Fibroblast of peridontal ligament (primary cell): ENCODE data around the gene RNF187.

Experiments used
- DNase-seq: peaks from one replicate; pipeline ENCODE4 v3.0.0-alpha.2; 2010; ENCODE audit errors: extremely low read depth

The RNF187 gene

DNA sequence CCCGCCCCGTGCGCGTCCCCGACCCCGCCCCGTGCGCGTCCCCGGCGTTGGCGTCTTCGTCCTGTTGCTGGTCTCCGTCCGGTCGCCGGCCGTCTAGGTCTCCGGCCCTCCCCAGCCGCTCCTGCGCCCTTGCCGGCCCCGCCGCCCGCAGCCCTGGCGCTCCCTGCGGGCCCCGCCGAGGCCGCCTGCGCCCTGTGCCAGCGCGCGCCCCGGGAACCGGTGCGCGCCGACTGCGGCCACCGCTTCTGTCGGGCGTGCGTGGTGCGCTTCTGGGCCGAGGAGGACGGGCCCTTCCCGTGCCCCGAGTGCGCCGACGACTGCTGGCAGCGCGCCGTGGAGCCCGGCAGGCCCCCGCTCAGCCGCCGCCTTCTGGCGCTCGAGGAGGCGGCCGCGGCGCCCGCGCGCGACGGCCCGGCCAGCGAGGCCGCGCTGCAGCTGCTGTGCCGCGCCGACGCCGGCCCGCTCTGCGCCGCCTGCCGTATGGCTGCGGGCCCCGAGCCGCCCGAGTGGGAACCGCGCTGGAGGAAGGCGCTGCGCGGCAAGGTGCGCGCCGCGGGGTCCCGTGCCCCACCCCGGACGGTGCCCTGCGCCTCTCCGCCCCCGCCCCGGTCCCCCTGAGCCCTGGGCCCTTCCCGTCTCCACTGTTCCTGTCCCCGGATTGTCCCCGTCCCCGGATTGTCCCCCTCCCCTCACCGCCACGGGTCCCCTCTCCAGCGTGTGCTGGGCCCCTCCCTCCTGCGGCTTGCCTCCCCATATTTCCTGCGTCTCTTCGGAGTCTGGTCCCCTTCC lies at the start of gene RNF187:
TSS of gene RNF187 (plus strand) at position 47 of the 789 bp plus-strand sequence.
- DNase-seq = peak; percentile 20

DNA sequence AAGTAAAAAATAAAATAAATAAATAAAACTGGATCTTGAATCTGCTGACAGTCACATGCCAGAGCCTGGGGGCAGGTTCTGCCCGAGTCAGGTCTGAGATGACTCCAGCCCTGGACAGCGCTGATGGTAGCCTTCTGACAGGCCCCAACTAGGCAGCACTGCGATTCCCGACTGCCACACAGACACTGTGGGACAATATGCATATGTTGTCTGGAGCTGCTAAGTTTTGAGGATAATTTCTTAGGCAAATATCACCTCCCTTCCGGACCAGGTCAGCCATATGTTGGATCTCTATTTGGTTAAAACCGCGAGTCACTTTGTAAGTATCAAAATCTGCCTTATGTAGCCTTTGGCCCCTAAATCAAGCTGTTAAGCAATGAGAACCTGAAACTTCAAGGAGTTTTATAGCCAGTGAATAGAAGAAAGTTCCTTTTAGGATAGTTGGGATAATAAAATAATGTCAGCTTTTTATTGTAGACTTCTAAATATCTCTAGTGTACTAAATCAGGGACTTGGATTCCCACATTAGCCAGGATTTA lies 49.7 kb upstream of the RNF187 start:
- DNase-seq = no peak

DNA sequence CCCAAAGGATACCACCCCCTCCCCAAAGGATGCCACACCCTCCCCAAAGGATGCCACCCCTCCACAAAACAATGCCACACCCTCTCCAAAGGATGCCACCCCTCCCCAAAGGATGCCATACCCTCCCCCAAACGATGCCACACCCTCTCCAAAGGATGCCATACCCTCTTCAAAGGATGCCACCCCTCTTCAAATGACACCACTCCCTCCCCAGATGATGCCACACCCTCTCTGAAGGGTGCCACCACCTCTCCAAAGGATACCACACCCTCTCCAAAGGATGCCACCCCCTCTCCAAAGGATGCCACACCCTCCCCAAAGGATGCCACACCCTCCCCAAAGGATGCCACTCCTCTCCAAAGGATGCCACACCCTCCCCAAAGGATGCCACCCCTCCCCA lies 48.9 kb upstream of the RNF187 start:
- DNase-seq = no peak

DNA sequence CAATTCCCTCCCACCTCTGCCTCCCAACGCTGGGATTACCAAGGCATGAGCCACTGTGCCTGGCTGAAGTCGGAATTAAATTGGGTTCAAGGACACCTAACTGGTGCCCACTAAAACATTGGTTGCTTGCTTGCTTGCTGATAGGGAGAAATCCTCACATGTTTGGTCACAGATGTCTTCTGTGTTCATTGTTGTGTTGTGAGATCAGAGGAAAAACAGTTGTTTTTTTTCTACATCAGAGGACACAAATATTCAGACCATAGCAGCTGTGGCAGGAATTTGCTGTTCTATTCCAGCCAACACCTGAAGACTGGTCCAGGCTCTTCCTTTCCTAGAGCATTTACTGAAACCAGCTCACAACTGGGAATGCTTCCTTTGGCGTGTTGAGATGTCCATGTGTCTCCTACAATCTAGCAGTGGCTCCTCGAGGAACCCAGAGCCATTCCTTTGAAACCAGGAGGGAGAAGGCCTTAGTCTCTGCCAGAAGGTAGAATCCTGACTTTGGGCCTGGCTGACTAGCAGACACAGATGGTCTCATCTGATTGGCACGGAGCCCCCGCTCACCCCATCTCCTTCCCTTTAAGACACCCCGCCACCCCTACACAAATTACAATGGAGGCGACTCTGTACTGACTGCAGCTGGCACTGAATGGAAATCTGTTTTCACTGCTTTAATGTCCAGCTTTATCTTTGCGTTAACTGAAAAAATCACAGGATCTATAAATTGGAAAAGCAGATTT lies 46.3 kb upstream of the RNF187 start:
- DNase-seq = no peak

DNA sequence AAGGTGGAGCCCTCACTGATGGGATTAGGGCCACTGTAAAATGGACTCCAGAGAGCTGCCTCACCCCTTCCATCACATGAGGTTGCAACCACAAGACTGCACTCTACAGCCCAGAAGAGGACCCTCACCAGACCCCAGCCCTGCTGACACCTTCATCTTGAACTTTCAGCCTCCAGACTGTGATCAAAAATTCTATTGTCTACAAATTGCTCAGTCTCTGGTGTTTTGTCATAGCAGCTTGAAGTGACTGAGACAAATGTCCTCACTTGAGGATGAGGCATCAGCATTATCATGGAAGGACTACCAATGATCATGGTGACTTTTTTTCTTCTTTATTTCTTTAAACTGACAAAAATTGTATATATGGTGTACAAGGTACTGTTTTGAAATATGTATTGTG lies 43.8 kb upstream of the RNF187 start:
- no peak for DNase-seq

DNA sequence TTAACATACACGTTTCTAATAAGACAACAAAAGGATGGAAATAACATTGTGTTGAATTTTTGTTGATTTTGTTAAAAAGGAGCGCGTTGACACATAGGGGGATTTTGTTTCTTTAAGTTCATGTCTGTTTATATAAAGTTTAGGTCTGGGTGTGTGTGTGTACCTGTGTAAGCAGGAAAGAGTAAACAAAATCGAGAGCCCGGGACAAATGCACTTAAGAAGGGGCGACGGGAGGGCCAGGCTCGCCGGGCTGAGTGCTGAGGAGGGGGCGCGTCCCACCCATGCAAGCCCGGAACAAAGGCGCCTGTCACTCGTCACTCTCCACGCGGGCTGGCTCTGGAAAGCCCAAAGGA lies 41.7 kb upstream of the RNF187 start:
- DNase-seq = no peak

DNA sequence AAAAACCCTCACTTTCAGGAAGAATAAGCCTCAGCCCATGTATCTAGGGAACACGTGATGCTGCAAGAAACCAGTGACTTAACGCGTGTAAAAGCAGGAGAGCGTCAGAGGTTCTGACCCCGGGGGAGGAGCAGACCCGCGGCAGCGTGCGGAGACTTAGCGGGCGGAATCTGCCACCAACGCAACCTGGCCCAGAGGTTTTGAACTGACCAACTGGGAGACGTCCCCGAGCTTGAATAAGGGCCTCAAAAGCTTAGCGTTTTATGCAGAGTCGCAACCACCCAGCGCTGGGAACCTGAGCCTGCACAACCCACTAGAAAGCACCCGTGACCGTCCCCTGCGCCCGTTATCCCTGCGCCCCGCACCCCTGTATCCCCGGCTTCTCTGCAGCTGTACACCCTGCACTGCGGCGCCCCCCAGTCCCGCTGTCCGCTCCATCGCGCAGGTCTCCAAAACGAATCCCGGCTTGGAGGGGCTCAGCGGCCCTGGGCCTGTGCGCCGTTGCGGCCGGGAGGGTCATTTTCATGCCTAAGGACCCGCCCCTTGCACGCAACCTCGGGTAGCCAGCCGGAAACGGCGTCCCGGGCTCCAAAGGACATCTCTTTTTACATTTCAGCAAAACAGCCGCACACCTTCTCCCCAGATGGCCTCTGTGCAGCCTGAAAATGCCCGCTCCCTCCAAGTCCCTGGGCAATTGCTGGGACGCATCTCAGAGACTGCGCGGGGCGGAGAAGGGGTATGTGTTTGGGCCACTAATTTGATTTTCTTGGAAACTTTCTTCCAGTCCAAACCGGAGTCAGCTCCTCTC lies 41.1 kb upstream of the RNF187 start:
- peak; percentile 51 for DNase-seq

DNA sequence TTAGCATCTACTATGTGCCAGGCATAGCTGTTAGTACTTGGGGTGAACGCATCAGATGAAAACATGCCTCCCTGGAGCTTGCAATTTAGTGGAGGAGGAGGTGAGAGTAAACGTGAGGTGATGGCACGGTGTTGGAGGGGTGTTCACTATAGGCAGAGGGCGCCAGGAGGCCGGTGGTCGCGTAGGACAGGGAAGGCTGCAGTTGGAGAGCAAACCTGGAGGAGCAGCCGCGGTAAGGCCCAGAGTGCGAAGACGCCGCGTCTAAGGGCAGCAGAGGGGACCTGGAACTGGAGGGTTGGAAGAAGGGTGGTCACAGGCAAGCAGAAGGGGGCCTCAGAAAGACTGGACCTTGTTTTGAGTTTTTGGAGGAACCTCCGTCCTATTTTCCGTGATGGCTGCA lies 40.3 kb upstream of the RNF187 start:
- DNase-seq = no peak

DNA sequence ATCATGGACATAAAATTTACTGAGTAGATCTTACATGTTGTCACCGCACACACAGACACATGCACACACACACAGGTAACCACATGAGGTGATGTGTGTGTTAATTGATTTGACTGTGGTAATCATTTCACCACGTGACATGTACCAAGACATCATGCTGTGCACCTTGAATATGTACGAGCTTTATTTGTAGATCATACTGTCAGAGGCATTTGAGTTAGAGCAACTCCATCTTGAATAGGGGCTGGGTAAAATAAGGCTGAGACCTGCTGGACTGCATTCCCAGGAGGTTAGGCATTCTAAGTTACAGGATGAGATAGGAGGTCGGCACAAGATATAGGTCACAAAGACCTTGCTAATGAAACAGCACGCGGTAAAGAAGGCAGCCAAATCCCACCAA lies 38.8 kb upstream of the RNF187 start:
- no peak for DNase-seq

DNA sequence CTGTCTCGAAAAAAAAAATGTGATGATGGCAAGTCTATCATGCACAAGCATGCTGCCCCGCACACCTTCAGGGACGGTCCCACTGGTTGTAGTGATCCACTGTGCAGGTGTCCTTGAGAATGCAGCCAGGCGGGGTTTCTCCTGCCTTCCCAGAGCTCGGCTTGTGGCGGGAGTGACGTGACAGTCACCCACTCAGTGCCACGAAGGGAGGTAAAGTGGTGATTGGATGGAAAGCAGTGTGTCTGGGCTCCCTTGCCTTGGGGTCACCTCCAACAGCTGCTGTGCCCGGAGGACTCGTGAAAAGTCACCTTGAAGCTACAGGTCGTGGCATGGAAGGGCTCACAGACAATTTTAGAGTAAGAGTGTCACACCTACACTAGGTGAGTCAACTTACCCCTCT lies 37.0 kb upstream of the RNF187 start:
- no peak for DNase-seq

DNA sequence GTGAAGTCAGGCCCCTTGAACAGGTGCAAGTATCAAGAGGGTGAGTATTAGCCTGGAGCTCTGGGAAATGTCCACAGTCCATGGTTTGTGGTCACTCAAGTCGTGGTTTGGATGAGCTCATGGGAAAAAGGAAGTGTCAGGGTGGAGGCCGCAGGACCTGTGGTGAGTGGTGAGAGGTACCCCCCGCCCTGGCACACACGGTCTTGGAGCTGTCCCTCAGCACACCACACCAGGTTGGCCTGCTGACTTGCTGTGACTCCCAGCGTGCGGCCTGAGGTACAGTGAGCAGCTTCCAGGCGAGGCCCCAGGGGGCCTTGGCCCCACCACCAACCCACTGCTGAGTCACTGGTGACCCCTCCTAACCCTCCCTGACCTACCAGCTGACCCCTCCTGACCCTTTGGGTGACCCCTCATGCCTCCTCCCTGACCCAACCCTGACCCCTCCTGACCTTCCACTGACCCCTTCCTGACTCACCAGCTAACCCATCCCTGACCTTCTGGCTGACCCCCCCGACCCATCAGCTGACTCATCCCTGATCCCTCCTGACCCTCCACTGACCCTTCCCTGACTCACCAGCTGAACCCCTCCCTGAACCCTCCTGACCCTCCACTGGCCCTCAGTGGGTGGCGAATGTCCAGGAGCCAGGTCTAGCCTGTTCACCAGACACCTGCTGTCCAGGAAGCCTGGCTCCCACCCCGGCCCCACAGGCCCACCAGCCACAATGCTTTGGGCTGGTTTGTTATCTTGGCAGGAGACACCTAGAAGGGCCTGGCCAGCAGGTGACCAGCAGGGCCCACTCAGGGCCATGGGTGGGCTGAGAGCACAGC lies 34.8 kb upstream of the RNF187 start:
- no peak for DNase-seq

DNA sequence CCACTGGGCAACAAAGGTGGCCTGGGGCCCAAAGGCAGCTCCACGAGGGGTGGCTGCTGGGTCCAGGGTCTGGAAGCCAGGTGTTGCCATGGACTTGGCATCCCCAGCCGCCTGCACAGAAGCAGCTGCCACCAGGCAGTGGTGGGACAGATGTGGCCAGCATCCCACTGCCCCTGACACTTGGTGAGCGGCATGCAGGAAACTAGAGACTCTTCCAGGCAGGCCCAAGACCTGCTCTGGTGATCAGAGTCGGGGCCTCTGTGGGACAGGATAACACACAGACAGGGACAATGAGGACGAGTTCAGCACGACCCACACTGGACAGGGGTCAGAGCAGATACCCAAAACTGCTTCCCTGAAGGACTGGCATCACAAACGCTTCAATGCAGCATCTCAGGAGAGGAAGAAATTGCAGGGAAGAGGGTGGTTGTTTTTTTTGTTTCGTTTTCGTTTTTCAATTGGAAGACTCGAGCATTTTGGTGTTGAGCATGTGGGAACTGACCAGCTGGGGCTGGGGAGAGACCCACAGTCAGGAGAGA lies 34.1 kb upstream of the RNF187 start:
- DNase-seq = no peak

DNA sequence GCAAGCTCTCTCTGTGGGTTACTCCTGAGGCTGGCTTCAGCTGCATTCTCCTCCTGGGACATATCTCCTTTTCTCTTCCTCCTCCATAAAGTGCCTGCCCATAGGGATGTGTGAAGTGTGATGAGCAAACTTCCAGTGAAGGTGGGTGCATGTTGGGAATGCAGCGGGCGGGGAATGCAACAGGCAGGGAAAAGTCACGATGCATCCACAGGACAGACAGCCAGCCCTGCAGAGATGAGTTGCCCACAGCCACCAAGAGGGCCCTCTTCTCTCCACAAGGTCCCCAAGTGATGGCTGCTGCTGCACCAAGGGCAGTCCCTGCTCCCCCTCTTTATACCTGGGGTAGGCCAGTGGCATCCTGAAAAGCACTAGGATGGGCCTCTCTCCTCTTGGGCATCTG lies 33.6 kb upstream of the RNF187 start:
- no peak for DNase-seq

DNA sequence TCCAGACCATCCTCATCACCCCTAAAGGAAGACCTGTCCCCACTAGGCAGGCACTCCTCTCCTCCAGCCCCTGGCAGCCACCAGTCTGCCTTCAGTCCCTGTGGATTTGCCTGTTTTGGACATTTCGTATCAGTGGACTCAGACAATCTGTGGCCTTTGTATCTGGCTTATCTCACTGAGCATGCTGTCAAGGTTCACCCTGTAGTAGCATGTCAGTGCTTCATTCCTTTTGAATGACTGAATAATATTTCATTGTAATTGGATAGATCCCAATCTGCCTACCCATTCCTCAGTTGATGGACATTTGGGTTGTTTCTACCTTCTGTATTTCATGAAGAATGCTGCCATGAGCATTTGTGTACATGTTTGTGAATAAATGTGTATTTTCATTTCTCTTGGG lies 32.9 kb upstream of the RNF187 start:
- no peak for DNase-seq

DNA sequence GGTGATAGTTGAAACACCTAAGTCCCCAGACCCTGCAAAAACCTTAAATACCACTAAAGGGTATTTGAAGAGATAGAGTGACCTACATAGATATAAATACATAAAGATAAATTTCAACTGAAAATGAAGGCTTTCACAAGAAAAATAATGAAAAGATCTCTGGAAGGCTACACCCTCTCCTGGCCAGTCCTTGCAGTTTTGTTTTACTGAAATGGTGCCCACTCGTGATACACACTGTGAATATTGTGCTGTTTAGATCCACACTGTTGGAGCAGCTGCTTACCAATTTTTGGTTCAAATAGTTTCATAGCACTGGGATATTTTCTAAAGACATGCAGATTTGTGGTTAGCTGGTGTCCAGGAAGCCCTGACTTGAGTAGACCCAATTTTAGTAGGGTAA lies 31.5 kb upstream of the RNF187 start:
- peak; percentile 47 for DNase-seq

DNA sequence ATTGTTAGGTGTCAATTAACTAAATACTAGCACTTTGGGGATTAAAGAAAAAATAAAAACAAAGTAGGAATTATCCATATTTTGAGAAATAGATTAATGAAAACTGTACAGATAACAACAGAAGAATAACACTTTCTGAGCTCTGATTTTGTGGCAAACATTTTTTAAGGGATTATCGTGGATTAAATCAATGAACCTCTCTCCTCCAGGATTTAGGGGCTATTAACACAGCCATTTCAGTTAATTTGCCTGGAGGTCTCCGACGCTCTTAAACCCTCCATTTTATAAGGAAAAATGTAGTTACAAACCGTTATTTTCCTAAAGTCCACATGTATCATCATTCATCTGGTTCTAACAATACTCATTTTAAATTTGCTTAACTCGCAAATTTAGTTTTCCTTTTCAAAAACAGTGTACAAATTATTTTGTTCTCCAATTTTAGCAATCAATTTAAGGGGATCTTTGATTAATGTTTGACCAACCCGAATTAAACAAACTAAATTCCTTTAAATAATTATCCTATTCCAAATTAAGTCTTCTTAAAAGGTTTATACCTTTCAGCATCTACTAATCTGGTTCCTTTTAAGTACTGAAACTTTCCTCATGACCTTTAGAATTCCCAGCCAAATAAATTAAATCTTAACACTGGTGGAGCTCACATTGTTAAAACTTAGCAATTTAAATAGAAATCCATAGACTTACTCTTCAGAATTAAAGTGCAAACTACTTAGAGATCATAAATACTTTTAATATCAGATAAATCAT lies 30.7 kb upstream of the RNF187 start:
- peak; percentile 5 for DNase-seq

DNA sequence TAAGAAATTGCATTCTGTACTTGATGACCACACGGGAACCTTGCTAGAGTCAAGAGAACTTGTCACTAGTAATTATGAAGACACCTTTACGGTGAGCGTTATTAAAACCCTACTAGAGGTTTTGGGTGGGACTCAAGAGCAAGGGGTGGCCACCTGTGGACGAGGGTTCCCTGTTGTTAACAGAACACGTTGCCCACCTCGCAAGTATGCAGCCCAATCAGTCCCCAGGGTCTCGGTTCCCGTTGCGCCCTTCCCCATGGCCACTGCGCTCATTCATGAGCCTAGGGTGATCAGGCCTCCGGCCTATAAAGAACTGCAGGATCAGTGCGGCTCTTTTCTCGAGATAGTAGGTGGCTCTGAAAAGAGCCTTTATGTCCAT lies 30.2 kb upstream of the RNF187 start:
- peak; percentile 3 for DNase-seq

DNA sequence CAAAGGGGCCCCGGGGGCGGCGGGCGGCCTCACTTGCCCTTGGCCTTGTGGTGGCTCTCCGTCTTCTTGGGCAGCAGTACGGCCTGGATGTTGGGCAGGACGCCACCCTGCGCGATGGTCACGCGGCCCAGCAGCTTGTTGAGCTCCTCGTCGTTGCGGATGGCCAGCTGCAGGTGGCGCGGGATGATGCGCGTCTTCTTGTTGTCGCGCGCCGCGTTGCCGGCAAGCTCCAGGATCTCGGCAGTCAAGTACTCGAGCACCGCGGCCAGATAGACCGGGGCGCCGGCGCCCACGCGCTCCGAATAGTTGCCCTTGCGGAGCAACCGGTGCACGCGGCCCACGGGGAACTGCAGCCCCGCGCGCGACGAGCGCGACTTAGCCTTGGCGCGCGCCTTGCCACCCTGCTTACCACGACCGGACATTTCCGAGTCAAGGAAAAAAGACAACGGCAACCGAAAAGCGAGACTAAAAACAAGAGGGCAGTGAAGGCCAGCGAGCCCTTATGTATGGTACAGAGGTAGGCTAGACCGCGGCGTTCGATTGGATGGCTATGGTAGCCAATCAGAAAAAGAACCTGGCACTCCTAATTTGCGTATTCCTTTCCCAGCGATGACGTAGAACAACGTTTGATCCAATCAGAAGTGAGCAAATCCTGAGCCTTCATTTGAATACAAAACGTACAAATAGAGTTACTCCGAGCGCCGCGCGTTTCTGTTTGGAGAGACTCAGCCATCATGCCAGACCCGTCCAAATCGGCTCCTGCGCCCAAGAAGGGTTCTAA lies 29.6 kb upstream of the RNF187 start:
- peak; percentile 99 for DNase-seq

DNA sequence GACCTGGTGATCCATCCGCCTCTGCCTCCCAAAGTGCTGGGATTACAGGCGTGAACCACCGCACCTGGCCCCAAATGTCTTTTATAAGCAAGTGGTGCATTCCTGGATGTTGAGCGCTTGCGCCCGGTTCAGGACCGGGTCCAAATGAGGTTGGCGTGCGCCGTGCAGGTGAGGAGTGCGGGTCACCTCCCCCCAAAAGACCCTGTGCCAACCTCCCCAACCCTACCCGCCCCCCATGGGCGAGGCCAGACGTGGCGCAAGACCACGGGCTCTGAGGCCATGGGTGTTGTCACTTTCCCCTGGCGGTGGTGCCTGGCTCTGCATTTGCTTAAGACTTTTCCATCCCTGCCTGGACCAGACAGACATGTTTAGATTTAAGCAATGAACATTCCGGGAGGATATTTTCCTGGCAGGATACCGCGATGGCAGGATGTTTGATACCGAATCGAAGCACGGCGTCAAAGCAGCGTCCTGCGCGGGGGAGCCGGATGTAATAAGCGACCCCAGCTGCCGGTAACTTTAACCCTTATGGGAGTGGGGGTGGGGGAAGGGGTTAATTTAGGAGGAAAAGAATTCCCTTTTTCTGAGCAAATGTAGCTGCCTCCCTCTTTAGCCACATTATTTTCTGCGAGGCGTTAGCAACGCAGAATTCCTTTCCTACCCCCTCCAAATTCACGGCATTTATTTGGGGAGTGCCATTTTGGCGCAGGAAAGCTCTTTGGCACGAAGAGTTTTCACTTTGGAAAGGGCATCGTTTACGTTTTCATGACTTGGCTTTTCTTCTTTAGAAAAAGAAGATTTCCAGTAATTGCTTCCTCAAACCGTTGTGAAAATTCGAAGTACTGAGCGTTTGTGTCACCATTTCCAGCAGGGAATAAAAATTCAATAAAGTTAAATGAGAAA lies 27.8 kb upstream of the RNF187 start:
- DNase-seq = peak; percentile 75
